Astrocyte of the spinal cord (primary cell): Measurements from ENCODE around the gene EPB41.

ENCODE experiments used
- DNase-seq: peaks from one replicate; pipeline ENCODE4 v3.0.0; 2011; ENCODE audit warnings: low read depth, low spot score
- H3K4me3 ChIP-seq: 2 replicates; pipeline ENCODE4 v1.5.1; 2011; ENCODE audit warnings: low read depth, mild to moderate bottlenecking, low read length, moderate library complexity
- CTCF ChIP-seq: IDR thresholded peaks from 2 replicates; pipeline ENCODE4 v1.5.1; 2012; ENCODE audit warnings: low read depth, mild to moderate bottlenecking, low read length, inconsistent platforms
- in situ Hi-C: cut with HindIII; loops from 2 replicates; pipeline ENCODE4 v1.10.0; 2017; ENCODE audit warnings: low sequenced_read_pairs

EPB41 gene

GRCh38 chr1:29120367-29120766 lies 206.0 kb downstream of the EPB41 start:
- H3K4me3 ChIP-seq: no peak overlapping the region
- TF ChIP-seq CTCF: no peak
- in situ Hi-C loops: no loop called here
- DNase-seq: no peak

DNA sequence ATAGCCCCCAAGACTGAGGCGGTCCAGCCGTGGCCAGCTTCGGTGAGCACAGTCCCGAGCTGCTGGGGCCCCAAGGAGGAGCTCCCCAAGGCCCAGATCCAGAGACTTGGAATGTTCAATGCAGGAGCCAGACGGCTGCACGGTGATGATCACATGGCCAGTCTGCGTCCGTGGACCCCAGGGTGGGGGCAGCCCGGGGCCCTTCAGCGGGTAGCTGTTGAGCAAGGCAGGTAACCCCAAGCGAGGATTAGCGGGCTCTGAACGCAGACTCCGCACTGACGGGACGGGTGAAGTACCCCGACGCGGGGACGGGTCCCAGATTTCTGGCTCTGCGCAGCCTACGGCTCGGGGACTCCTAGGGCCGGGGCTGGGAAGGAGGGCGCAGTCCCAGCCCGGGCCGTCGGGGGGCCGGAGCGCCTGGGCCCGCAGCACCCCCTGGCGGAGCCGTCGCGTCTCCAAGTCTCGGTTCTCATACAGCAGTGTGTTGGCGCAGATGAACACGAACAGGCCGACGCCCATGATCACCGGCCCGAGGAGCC lies 206.6 kb downstream of the EPB41 start:
- in situ Hi-C loops: no loop called here
- peak; percentile 38 for DNase-seq
- peak; percentile 50 for TF ChIP-seq CTCF
- no peak overlapping the region for H3K4me3 ChIP-seq

GRCh38 chr1:29121516-29121935 lies 207.2 kb downstream of the EPB41 start:
- peak overlapping the region; percentile 63 for H3K4me3 ChIP-seq
- in situ Hi-C loops: no loop called here
- TF ChIP-seq CTCF: no peak
- DNase-seq: peak; percentile 6

- DNase-seq: peak; percentile 64
- in situ Hi-C loops: no loop called here
- H3K4me3 ChIP-seq: peak overlapping the region; percentile 63
- TF ChIP-seq CTCF: no peak
Observed at GRCh38 chr1:29121936-29122681, 207.7 kb downstream of the EPB41 start.

DNA sequence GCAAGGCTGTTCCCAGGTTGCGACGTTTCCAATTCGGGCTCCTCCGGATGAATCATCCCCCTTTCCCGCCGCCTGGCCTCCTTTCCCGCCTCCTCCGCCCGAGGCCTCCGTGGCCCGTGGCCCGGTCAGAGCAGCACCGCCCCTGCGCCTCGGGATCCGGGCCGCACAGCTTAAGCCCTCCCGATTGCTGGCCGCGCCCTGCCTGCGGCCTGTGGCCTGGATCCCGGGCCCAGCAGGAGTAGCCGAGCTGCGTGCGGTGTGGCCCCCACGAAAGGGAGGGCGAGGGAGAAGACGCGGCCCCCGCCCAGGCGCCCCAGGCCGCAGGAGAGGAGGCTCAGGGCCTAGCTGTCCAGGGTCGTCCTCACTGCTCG lies 208.3 kb downstream of the EPB41 start:
- TF ChIP-seq CTCF: no peak
- peak; percentile 83 for DNase-seq
- in situ Hi-C loops: no loop called here
- H3K4me3 ChIP-seq: peak overlapping the region; percentile 63

GRCh38 chr1:29123053-29123886 lies 208.9 kb downstream of the EPB41 start:
- no peak for TF ChIP-seq CTCF
- in situ Hi-C loops: no loop called here
- peak; percentile 8 for DNase-seq
- H3K4me3 ChIP-seq: peak overlapping the region; percentile 63
